Esophagus (tissue), 2 donors: Measurements from ENCODE around the gene PCYT2. TPM values are rescaled to one million over a fixed set of nuclear protein-coding genes. Genes with fewer than 3 reads are reported as not detected.

Source experiments
- H3K27ac ChIP-seq, 2 donors: one replicate each; pipeline ENCODE4 v1.5.1; 2013; ENCODE audit warnings: low read depth in 2 of 2, mild to moderate bottlenecking in 2 of 2, inconsistent platforms in 1 of 2, low read length in 1 of 2, moderate library complexity in 1 of 2
- H3K27me3 ChIP-seq, 2 donors: one replicate each; pipeline ENCODE4 v1.6.1; 2013; ENCODE audit warnings: low read length in 2 of 2, control low read depth in 1 of 2, mild to moderate bottlenecking in 1 of 2; ENCODE audit not compliant: insufficient read depth in 2 of 2, control insufficient read depth in 1 of 2
- H3K36me3 ChIP-seq, 2 donors: one replicate each; pipeline ENCODE4 v1.6.1; 2013; ENCODE audit warnings: low read length in 1 of 2; ENCODE audit not compliant: control insufficient read depth in 2 of 2, insufficient read depth in 2 of 2
- H3K4me1 ChIP-seq, 2 donors: one replicate each; pipeline ENCODE4 v1.6.1; 2013; ENCODE audit warnings: low read length in 1 of 2; ENCODE audit not compliant: control insufficient read depth in 2 of 2, insufficient read depth in 2 of 2
- H3K4me3 ChIP-seq, 2 donors: one replicate each; pipeline ENCODE4 v1.5.1; 2013; ENCODE audit warnings: low read length in 2 of 2, mild to moderate bottlenecking in 2 of 2, low read depth in 1 of 2, moderate library complexity in 1 of 2
- H3K9me3 ChIP-seq, 2 donors: one replicate each; pipeline ENCODE4 v1.6.1; 2013; ENCODE audit warnings: mild to moderate bottlenecking in 2 of 2, low read depth in 1 of 2, low read length in 1 of 2, moderate library complexity in 1 of 2; ENCODE audit not compliant: control insufficient read depth in 2 of 2, insufficient read depth in 1 of 2
- WGBS, 2 donors: extraction: QIAGEN DNeasy Blood & Tissue Kit; methylation state at CpG; one replicate each; pipeline ENCODE4 v1.1.7; 2013; 5-methylcytosine and 5-hydroxymethylcytosine counted together
- polyA plus RNA-seq, 2 donors: library from polyadenylated mRNA; stranded (reverse); fragments of 200-250 nt; gene quantifications; one replicate each; pipeline ENCODE4 v1.2.3, GENCODE V29; 2013
- donor health status: healthy with polysubstance abuse.
- donor health status: Bipolar disorder and iron deficiency.

The PCYT2 gene
- polyA plus RNA-seq, 2 donors = 23.1 to 46.5 TPM

- Histone ChIP-seq H3K27me3 (no peaks in the 10 kb centered on the region), H3K4me1 (peaks cover 0 to 15% of the 10 kb centered on the region in 2 donors), H3K27ac (no peak overlapping the region), H3K4me3 (no peak overlapping the region), H3K36me3 (no peaks in the 10 kb centered on the region), H3K9me3 (no peaks in the 10 kb centered on the region)
- WGBS, 2 donors = 81 to 83% methylated on average over 14 of the region's 14 CpGs
Measured at GRCh38 chr17:81933178-81933699, 22.0 kb upstream of the PCYT2 start.

DNA sequence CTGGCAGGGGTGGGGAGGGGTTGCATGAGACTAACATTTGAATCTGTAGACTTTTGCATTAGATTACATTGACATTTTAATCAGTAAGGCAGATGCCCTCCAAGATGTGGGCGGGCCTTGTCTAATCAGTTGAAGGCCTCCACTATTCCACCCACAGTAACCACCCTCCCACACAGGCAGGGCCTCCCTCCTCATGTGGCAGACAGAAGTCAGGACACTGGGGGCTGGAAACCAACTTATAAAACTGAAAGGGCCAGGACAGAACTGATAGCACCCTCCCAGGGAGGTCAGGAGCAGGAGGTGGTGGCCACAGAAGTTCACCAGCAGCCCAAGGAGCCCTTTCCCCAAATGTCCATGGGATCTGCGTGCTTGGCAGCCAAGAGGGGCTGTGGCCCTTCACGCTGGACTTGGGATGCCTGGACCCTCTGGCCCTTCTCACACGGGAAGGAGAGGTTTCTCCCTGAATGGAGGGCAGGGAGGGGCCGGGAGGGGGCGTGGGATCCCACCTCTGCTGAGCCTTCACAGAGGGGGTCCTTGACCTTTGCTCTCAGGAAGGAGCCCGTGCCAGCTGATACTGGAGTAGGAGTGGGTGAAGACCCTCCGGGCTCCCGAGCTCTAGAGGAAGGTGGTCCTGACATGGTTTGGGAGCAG, 21.3 kb upstream of the PCYT2 start:
- no peak overlapping the region for H3K4me3 ChIP-seq
- WGBS, 2 donors = 84 to 89% methylated on average over 9 of the region's 9 CpGs
- peaks cover 0 to 15% of the 10 kb centered on the region in 2 donors for H3K4me1 ChIP-seq
- H3K9me3 ChIP-seq = no peaks in the 10 kb centered on the region
- H3K27me3 ChIP-seq = no peaks in the 10 kb centered on the region
- no peaks in the 10 kb centered on the region for H3K36me3 ChIP-seq
- no peak overlapping the region for H3K27ac ChIP-seq

- no peak overlapping the region for H3K4me3 ChIP-seq
- H3K27ac ChIP-seq = no peak overlapping the region
- H3K4me1 ChIP-seq = peaks cover 0 to 13% of the 10 kb centered on the region in 2 donors
- H3K9me3 ChIP-seq = no peaks in the 10 kb centered on the region
- no peaks in the 10 kb centered on the region for H3K36me3 ChIP-seq
- WGBS, 2 donors = 38 to 40% methylated on average over 15 of the region's 15 CpGs
- H3K27me3 ChIP-seq = no peaks in the 10 kb centered on the region
Measured at GRCh38 chr17:81931557-81932332, 20.5 kb upstream of the PCYT2 start.

DNA sequence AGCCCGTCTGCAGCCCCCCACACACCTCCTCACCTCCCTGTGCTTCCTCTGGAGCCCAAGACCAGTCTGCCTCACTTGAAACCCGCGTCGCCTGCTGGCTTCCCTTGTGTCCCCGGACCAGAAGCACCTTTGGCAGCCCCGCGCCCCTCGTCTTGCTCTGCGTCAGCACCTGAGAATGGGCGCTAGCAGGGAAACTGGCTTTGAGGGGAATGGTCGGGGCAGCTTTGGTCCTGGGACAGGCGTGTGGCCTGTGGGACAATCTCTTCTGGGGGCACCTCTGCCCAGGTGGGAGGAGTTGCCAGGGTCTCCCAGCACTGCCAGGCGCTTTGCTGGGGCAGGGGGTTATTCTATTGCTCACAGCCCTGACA, 20.0 kb upstream of the PCYT2 start:
- Histone ChIP-seq H3K9me3 (no peaks in the 10 kb centered on the region), H3K36me3 (no peaks in the 10 kb centered on the region), H3K4me1 (peaks cover 0 to 12% of the 10 kb centered on the region in 2 donors), H3K27ac (no peak overlapping the region), H3K4me3 (no peak overlapping the region), H3K27me3 (no peaks in the 10 kb centered on the region)
- WGBS, 2 donors = 66 to 70% methylated on average over 13 of the region's 13 CpGs

GRCh38 chr17:81930142-81931125, 19.2 kb upstream of the PCYT2 start:
- Histone ChIP-seq H3K27me3 (no peaks in the 10 kb centered on the region), H3K36me3 (no peaks in the 10 kb centered on the region), H3K27ac (no peak overlapping the region), H3K4me1 (peaks cover 0 to 16% of the 10 kb centered on the region in 2 donors), H3K4me3 (no peak overlapping the region), H3K9me3 (no peaks in the 10 kb centered on the region)
- WGBS, 2 donors = 59% methylated on average over 20 of the region's 20 CpGs

DNA sequence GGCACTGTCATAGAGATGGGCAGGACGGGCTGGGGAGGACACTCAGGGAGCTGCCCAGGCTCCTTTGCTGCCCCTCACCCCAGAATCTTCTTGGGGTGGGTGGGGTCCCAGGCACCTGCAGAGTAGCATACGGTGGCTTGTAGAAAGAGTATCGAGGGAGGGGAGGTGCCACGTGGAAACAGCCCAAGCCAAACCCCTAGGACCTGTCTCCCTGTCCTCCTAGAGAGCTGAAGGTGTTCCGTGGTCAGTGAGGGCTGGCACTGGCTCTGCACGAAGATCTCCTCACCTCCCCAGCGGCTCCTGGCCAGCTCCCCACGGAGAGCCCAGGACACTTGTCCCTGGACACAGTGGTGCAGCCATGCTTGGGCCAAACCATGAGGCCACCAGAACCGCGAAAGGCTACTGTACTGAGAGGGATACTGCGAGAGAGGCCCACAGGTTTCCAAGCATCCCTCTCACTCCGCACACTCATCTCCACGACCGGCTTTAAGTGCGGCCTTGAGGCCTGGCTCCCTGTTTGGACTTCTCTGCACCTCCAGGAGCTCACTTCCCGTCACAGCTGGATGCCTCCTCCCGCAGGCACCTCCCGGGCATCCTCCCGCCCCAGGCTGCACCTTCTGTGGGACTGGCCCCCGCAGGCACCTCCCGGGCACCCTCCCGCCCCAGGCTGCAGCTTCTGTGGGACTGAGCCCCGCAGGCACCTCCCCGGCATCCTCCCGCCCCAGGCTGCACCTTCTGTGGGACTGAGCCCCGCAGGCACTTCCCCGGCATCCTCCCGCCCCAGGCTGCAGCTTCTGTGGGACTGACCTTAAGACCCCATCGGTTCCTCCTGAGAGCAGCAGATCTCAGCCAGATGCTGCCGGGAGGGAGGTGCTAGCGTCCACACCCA, 18.3 kb upstream of the PCYT2 start:
- WGBS, 2 donors = 88 to 89% methylated on average over 31 of the region's 31 CpGs
- H3K36me3 ChIP-seq = no peaks in the 10 kb centered on the region
- no peak overlapping the region for H3K4me3 ChIP-seq
- H3K27me3 ChIP-seq = no peaks in the 10 kb centered on the region
- H3K9me3 ChIP-seq = no peaks in the 10 kb centered on the region
- peaks cover 7 to 22% of the 10 kb centered on the region in 2 donors for H3K4me1 ChIP-seq
- H3K27ac ChIP-seq = no peak overlapping the region

GRCh38 chr17:81928544-81929252, 17.5 kb upstream of the PCYT2 start:
- Histone ChIP-seq H3K9me3 (no peaks in the 10 kb centered on the region), H3K4me1 (peaks cover 13 to 23% of the 10 kb centered on the region in 2 donors), H3K4me3 (peak overlapping the region; percentile 63 to 73), H3K36me3 (no peaks in the 10 kb centered on the region), H3K27me3 (no peaks in the 10 kb centered on the region), H3K27ac (peak overlapping the region in 1 of 2 donors; percentile 0)
- WGBS, 2 donors = 27 to 29% methylated on average over 44 of the region's 44 CpGs
